IgD-negative memory B cell (primary cell): Measurements from ENCODE around the gene CFAP69. TPM values are rescaled to one million over a fixed set of nuclear protein-coding genes. Genes with fewer than 3 reads are reported as not detected.
A peak's percentile ranks its signal among the peaks of the same experiment; 100 is the strongest.

Experiments used
- H3K27ac Mint-ChIP-seq, 3 donors: one replicate each; pipeline ENCODE4 v1.8.0; 2020 to 2022; ENCODE audit warnings: mild to moderate bottlenecking in 3 of 3, mixed read lengths in 3 of 3, moderate library complexity in 1 of 3
- H3K27me3 Mint-ChIP-seq: one replicate; pipeline ENCODE4 v1.8.0; 2021; ENCODE audit warnings: mixed read lengths
- H3K36me3 Mint-ChIP-seq: one replicate; pipeline ENCODE4 v1.8.0; 2020; ENCODE audit warnings: mild to moderate bottlenecking, mixed read lengths
- H3K4me1 Mint-ChIP-seq, 3 donors: one replicate each; pipeline ENCODE4 v1.8.0; 2020 to 2022; ENCODE audit warnings: mixed read lengths in 3 of 3, mild to moderate bottlenecking in 1 of 3
- H3K4me3 Mint-ChIP-seq, 4 donors: one replicate each; pipeline ENCODE4 v1.8.0; 2020 to 2022; ENCODE audit warnings: mild to moderate bottlenecking in 4 of 4, mixed read lengths in 4 of 4, moderate library complexity in 3 of 4
- H3K9me3 Mint-ChIP-seq, 3 donors: one replicate each; pipeline ENCODE4 v1.8.0; 2020 to 2021; ENCODE audit warnings: mixed read lengths in 3 of 3, mild to moderate bottlenecking in 1 of 3
- polyA plus RNA-seq: library from polyadenylated mRNA; unstranded; fragments of 300-500 nt; fragmentation: Illumina TruSeq; gene quantifications from one replicate; pipeline ENCODE4 v1.2.3, GENCODE V29; 2021

Gene CFAP69
- polyA plus RNA-seq, 1 donor from 2014 or later: 0.54 TPM

DNA sequence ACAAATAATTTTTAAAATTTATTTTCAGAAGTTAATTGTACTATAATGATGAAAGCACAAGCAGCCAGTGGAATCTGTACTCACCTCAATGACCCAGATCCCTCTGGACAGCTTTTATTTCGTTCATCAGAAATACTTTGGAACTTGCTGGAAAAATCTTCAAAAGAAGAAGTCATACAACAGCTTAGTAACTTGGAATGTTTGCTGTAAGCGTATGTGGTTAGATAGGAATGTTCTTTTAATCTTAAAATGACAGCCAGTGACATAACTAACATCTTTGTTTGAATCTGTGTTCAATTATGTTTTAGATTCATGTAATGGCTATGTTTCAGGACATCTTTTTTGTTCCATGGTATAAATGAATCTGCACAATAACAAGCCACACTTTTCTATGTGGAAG is 26.8 kb downstream of the CFAP69 start:
- Mint-ChIP-seq H3K4me3 (no peak overlapping the region), H3K4me1 (no peaks in the 10 kb centered on the region), H3K27ac (no peak overlapping the region), H3K9me3 (no peaks in the 10 kb centered on the region), H3K27me3 (no peaks in the 10 kb centered on the region), H3K36me3 (no peaks in the 10 kb centered on the region)

DNA sequence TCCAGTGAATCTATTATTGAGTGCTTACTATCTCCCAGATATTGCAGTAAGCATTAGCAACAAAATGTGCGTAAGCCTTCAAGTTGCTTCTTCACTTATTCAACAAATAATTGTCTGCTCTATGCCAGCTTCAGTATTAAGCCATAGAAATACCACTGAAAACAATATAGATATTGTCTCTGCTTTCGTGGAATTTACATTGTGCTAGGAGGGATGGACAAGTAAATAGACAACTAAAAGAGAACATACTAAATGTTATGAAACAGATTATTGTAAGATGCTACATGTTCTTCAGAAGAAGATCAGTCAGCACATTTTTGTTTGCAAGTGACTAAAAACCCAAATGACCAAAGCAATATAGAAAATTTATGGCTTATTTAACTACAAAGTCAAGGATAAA is 27.3 kb downstream of the CFAP69 start:
- no peak overlapping the region for H3K4me3 Mint-ChIP-seq
- no peak overlapping the region for H3K27ac Mint-ChIP-seq
- H3K36me3 Mint-ChIP-seq: no peaks in the 10 kb centered on the region
- no peaks in the 10 kb centered on the region for H3K9me3 Mint-ChIP-seq
- no peaks in the 10 kb centered on the region for H3K4me1 Mint-ChIP-seq
- H3K27me3 Mint-ChIP-seq: no peaks in the 10 kb centered on the region

DNA sequence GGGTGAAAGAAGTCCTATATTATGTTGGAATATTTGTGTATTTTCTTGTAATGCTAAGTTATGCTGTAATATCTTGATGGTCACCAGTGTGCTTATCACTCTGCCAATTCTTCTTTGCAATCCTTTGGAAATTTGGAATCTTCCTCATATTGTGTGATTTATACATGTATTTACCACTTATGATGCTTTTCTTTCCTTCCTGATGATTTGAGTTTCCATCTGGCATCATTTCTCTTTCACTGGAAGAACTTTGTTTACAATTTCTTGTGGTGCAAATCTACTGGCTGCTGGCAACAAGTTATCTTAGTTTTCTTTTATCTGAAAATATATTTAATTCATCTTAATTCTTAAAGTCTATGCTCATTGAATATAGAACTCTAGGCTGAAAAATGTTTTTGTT is 29.2 kb downstream of the CFAP69 start:
- Mint-ChIP-seq H3K27ac (no peak overlapping the region), H3K27me3 (no peaks in the 10 kb centered on the region), H3K36me3 (no peaks in the 10 kb centered on the region)

DNA sequence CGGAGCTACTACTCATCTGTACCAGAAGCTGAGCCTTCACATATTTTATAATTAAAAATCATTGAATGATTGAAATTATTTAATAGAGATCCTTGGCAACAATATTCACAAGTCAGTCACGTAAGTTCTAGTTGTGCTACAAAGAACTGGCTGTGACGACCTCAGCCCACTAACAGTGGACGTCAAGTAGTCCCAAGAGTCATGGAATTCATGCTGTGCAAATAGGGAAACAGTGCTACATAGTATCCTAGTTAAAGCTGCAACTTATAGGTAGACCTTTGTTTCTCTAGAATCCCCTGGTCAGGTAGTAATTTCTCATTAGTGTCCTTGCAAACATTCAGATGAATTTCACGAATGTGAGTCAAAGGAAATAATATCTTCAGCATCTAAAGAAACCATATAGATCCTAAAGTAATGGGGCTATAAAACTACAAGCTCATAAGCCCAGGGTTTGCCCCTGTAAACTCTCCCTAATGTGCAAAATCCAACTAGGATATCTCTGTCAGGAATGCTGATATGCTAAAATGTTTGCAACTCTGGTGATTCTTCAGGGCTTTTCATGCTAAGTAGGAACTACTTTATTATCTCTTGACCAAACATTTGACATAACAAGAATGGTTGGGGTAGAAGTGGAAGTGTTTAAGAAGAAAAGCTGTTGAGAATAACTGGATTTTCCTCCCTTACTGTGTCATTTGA is 31.2 kb downstream of the CFAP69 start:
- no peaks in the 10 kb centered on the region for H3K9me3 Mint-ChIP-seq
- no peak overlapping the region for H3K4me3 Mint-ChIP-seq
- no peaks in the 10 kb centered on the region for H3K36me3 Mint-ChIP-seq
- H3K27ac Mint-ChIP-seq: no peak overlapping the region
- no peaks in the 10 kb centered on the region for H3K27me3 Mint-ChIP-seq
- no peaks in the 10 kb centered on the region for H3K4me1 Mint-ChIP-seq

More for the DNA sequence above, 29.2 kb downstream of the CFAP69 start:
- Mint-ChIP-seq H3K4me3 (no peak overlapping the region), H3K9me3 (no peaks in the 10 kb centered on the region), H3K4me1 (no peaks in the 10 kb centered on the region)

DNA sequence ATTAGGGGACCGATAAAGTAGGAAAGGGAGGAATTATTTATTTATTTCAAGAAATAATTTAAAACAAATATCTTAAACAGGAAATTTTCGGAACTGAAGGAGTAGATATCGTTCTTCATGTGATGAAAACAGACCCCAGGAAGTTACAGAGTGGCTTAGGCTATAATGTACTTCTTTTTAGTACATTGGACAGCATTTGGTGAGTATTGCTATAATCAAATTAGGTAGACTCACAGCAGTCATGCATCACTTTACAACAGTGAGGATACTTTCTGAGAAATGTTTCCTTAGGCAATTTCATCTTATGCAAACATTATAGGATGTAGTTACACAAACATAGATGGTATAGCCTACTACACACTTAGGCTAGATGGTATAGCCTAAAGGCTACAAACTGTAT is 43.2 kb downstream of the CFAP69 start:
- Mint-ChIP-seq H3K9me3 (peaks cover 0 to 3% (median 0%) of the 10 kb centered on the region in 3 donors), H3K4me3 (no peak overlapping the region), H3K27me3 (no peaks in the 10 kb centered on the region), H3K27ac (no peak overlapping the region), H3K36me3 (no peaks in the 10 kb centered on the region), H3K4me1 (no peaks in the 10 kb centered on the region)

DNA sequence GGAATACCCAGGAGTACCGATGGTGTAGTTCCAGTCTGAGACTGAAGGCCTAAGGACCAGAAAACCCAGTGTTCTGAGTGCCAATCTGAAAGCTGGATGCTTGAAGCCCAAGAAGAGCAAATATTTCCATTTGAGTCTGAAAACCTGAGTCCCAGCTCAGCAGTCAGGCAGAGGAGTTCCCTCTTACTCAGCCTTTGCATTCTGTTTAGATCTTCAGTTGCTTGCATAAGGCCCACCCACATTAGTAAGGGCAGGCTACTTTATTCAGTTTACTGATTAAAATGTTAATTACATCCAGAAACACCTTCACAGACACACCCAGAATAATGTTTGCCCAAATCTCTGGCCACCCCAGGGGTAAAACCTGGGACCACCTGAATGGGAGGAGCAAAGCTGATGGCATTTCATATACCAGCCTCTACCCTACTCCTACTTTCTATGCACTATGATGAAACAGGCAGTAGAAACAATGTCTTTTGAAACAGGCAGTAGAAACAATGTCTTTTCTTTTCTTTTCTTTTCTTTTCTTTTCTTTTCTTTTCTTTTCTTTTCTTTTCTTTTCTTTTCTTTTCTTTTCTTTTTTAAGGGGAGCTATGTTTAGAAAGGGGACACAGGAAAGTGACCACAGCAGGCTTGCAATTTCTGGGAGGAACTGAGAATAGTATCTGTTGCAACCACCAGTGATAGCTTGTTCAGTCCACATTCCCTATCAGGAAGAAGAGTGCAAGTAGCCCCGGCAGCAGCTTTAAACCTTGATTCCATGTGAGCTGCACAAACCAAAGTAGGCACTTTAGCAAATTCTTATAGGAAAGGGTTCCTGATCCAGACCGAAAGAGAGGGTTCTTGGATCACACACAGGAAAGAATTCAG is 45.5 kb downstream of the CFAP69 start:
- H3K36me3 Mint-ChIP-seq: peaks cover 3% of the 10 kb centered on the region
- no peaks in the 10 kb centered on the region for H3K27me3 Mint-ChIP-seq
- H3K4me1 Mint-ChIP-seq: no peaks in the 10 kb centered on the region
- H3K27ac Mint-ChIP-seq: peak overlapping the region in 1 of 3 donors; percentile 5
- H3K9me3 Mint-ChIP-seq: peaks cover 2 to 5% (median 3%) of the 10 kb centered on the region in 3 donors
- no peak overlapping the region for H3K4me3 Mint-ChIP-seq

DNA sequence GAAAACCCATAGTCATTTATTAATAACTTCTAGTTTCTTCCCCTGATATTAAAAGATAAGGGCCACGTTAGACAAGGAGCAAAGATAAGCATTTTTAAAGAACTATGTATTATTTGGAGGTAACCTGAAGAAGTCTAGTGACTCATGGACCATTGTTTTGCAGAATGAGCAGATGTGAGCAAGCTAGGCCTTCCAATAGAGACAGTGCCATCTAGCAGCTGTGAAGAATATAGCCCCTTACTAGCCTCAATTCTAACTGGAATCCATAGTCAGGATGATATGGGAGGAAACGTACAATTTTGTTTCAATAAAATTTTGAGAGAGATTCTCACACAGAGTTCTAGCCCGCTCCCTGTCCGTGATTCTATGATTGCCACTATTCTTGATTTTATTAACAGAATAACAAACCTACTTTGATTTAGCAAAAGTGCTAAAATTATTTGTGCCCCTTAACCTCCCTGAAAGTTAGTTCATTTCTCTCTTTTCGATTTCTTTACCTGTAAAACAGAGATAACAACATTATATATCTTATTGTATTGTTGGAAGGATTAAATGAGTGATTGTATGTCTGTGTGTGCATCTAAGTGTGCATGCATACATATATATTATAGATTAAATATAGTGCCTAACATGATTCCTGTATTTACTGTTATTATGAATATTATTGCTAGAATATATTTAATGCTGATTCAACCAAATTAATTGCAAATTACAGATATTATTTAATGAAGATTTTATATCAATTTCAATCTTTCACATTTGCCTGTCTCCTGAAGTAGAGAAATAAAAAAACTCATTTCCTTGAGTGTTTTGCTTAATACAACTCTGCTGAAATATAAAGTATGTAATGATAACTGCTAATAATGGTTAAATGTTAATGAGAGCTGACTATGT is 53.4 kb downstream of the CFAP69 start:
- peaks cover 2% of the 10 kb centered on the region for H3K36me3 Mint-ChIP-seq
- H3K4me1 Mint-ChIP-seq: no peaks in the 10 kb centered on the region
- no peaks in the 10 kb centered on the region for H3K27me3 Mint-ChIP-seq
- H3K9me3 Mint-ChIP-seq: peaks cover 0 to 3% (median under 1%) of the 10 kb centered on the region in 3 donors
- H3K4me3 Mint-ChIP-seq: no peak overlapping the region
- no peak overlapping the region for H3K27ac Mint-ChIP-seq

DNA sequence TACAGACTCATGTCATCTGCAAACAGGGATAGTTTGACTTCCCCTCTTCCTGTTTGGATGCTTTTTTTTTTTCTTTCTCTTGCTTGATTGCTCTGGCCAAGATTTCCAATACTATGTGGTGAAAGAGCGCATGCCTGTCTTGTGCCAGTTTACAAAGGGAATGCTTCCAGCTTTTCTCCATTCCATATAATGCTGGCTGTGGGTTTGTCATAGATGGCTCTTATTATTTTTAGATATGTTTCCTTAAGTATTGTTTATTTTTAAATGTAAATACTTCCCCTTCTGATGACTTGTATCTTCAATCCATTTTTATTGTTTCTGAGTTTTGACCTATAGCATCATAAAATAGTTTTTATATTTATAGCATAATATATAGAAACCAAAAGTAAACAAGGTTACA is 58.3 kb downstream of the CFAP69 start:
- H3K4me1 Mint-ChIP-seq: no peaks in the 10 kb centered on the region
- H3K9me3 Mint-ChIP-seq: no peaks in the 10 kb centered on the region
- no peak overlapping the region for H3K4me3 Mint-ChIP-seq
- H3K27ac Mint-ChIP-seq: no peak overlapping the region
- no peaks in the 10 kb centered on the region for H3K27me3 Mint-ChIP-seq
- H3K36me3 Mint-ChIP-seq: no peaks in the 10 kb centered on the region

DNA sequence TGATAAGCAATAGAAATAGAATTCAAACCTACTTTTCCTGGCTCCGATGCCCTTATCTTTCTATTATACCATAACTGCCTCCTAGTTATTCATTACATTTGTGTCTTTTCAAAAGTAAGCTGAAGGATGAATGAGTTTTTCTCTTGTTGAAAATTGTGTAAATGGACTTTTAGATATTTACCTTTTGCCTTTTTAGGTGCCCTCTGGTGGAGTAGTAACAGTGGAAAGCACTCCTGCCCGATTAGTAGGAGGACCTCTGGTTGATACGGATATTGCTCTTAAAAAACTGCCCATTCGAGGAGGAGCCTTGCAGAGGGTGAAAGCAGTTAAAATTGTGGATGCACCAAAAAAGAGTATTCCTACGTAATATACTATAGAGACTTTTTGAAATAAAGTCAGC is 64.9 kb downstream of the CFAP69 start:
- Mint-ChIP-seq H3K27me3 (peaks cover 3% of the 10 kb centered on the region), H3K9me3 (no peaks in the 10 kb centered on the region), H3K4me1 (no peaks in the 10 kb centered on the region), H3K36me3 (no peaks in the 10 kb centered on the region), H3K4me3 (no peak overlapping the region), H3K27ac (no peak overlapping the region)

DNA sequence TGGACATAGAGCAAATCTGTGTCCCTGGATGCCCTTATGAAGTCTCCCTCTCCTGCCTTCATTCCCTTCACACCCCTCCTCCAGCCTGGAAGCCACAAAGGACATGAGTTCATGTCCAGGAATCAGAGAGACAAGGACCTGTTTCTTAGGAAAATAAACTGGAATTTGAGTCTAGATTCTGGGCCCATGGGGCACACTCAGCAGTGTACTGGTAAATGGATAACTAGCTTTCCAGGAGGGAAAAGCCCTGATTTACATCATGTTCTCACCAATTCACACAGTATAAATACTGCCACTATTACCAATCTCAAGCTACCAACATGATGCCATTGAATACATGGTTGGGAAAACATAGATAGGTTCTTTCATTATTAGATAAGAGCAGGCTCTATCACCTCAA is 66.2 kb downstream of the CFAP69 start:
- Mint-ChIP-seq H3K27me3 (peaks cover 3% of the 10 kb centered on the region), H3K4me3 (no peak overlapping the region), H3K4me1 (no peaks in the 10 kb centered on the region), H3K36me3 (no peaks in the 10 kb centered on the region), H3K27ac (no peak overlapping the region), H3K9me3 (peaks cover 0 to 2% (median 0%) of the 10 kb centered on the region in 3 donors)

DNA sequence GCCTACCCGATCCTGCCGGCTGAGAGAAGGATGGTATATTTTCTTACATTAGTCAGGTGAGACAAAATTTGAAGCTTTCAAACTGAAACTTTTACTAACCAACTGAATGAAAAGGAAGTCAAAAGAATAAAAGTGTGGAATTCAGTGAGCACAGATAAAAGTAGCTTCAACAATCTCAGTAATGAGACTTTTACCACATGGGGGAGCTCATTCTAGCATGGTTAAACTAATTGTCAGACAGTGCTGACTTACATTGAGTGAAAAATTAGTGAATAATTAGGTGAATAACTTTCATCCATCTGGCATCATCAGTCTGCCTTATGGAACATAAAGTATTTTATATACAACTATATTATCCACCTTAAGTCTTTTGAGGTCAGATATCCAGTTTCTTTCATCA is 67.8 kb downstream of the CFAP69 start:
- Mint-ChIP-seq H3K27me3 (peaks cover 3% of the 10 kb centered on the region), H3K4me3 (no peak overlapping the region), H3K9me3 (peaks cover 0 to 2% (median 0%) of the 10 kb centered on the region in 3 donors), H3K27ac (no peak overlapping the region), H3K4me1 (no peaks in the 10 kb centered on the region), H3K36me3 (no peaks in the 10 kb centered on the region)

DNA sequence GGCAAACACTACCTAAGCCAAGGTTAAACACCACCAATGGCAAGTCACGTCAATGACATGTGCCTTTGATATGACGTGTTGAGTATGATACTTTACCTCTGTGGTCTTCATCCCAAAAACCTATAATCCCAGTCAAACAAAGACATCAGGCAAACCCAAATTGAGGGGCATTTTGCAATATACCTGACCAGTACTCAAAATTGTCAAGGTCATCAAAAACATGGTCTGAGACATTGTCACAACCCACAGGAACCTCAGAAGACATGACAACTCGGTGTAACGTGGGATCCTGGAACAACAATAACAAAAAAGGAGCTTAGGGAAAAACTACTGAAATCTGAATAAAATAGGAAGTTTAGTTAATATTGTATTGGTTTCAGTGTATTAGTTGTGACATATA is 68.9 kb downstream of the CFAP69 start:
- H3K4me1 Mint-ChIP-seq: no peaks in the 10 kb centered on the region
- no peaks in the 10 kb centered on the region for H3K36me3 Mint-ChIP-seq
- H3K27me3 Mint-ChIP-seq: peaks cover 2% of the 10 kb centered on the region
- H3K9me3 Mint-ChIP-seq: peaks cover 0 to 2% (median 0%) of the 10 kb centered on the region in 3 donors
- no peak overlapping the region for H3K4me3 Mint-ChIP-seq
- no peak overlapping the region for H3K27ac Mint-ChIP-seq

DNA sequence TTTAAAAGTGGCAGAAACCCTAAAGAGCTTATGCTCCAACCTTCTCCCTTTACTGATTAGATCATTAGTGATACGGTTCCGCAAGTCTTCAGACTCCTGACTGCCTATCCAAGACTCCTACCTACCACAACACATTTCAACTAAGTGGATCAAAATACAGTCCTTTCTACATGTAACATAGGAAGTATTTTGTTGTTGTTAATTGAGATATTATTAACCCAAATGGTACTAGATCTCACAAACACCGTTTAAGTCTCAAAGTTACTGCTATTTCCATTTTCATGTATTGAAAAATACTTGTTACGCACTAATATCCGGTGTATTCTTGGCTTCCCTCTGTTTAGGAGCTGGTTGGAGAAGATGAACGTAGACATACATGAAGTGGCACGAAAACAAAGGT is 75.0 kb downstream of the CFAP69 start:
- H3K27ac Mint-ChIP-seq: no peak overlapping the region
- H3K27me3 Mint-ChIP-seq: peaks cover 27% of the 10 kb centered on the region
- H3K4me3 Mint-ChIP-seq: no peak overlapping the region
- H3K36me3 Mint-ChIP-seq: no peaks in the 10 kb centered on the region
- H3K4me1 Mint-ChIP-seq: peaks cover 0 to 10% (median 0%) of the 10 kb centered on the region in 3 donors
- H3K9me3 Mint-ChIP-seq: peaks cover 0 to 2% (median 0%) of the 10 kb centered on the region in 3 donors

DNA sequence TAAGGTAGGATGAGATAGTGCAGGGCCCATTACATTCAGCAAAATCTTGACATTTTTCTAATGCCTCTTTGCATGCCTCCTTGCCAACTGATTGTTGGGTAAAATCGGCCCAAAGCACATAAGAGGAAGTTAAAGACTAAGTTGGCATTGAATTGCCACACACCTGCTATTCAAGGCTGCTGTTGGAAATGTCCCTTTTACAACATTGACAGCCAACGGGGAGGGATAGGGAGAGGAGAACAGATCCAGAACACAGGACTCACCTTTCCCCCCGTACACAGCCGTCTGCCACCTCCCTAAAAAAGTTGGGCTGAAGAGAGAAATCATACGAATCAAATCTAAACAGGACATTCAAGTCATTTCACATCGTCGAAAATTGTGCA is 75.4 kb downstream of the CFAP69 start:
- Mint-ChIP-seq H3K27ac (no peak overlapping the region), H3K27me3 (peaks cover 27% of the 10 kb centered on the region), H3K4me1 (peaks cover 0 to 10% (median 0%) of the 10 kb centered on the region in 3 donors), H3K4me3 (no peak overlapping the region), H3K36me3 (no peaks in the 10 kb centered on the region), H3K9me3 (peaks cover 0 to under 1% (median 0%) of the 10 kb centered on the region in 3 donors)
